Measurements from ENCODE around the gene USH2A. TPM values are rescaled to one million over a fixed set of nuclear protein-coding genes. Genes with fewer than 3 reads are reported as not detected.
"Not testable (repeated sequence)": the region's sequence is repeated elsewhere in the genome, so short reads cannot be mapped to it uniquely, and the experiment has no call there.

USH2A gene
- total RNA-seq, 2 experiments from 2014 or later, result not detected

DNA sequence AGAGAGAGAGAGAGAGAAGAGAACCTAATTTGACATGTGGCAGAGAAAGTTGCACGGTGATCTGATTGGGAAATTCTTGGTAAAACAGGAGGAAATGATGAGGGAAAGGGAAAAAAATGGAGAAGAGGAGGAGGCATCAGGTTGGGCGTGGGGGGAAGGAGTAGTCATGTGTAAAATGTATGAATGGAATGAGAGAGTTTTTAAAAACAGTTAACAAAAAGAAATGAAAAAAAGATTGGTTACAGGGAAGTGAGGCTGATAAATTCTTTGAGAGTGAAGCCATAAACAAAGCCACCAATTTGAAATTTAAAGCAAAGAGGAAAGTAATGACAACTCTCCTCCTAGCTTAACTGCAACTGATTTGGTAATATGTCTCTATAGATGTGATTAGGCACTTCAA, 409.2 kb downstream of the USH2A start:
- Mint-ChIP-seq H3K9me3 (peaks cover 7% of the 10 kb centered on the region), H3K27me3 (no peaks in the 10 kb centered on the region), H3K4me1 (no peaks in the 10 kb centered on the region), H3K4me3 (no peak overlapping the region), H3K36me3 (no peaks in the 10 kb centered on the region), H3K27ac (no peak overlapping the region)
- no peak for DNase-seq

DNA sequence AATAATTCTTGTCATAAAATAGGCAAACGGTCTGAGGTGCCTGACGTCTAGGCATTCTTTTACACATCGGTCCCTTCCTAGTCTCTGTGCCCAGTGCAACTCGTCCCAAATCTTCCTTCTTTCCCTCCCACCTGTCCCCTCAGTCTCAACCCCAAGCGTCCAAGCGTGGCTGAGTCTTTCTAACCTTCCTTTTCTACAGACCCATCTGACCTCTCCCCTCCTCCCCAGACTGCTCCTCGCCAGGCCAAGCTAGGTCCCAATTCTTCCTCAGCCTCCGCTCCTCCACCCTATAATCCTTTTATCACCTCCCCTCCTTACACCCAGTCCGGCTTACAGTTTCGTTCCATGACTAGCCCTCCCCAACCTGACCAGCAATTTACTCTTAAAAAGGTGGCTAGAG, 413.8 kb downstream of the USH2A start:
- DNase-seq, H3K4me3 Mint-ChIP-seq, H3K27me3 Mint-ChIP-seq, H3K4me1 Mint-ChIP-seq, H3K9me3 Mint-ChIP-seq, H3K27ac Mint-ChIP-seq, H3K36me3 Mint-ChIP-seq: not testable (repeated sequence)

DNA sequence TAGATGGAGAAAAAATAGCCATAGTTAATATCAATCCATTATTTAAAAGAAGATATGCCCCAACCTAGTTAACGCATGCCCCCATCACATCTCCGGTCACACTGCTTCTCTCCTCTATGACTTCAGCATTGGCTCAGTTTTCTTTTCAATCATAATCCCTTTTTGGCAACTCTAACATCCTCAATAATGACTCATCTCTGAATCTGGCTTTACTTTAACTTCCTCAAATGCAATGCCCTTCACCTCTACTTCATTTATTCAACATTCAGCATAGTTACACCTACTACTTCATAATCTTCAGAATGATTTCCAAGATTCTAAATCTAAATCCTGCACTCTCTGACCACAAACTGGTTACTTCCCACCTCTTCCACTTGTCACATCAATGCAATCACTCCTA, 417.3 kb downstream of the USH2A start:
- H3K9me3 Mint-ChIP-seq, result peaks cover 8% of the 10 kb centered on the region
- no peak for DNase-seq
- no peaks in the 10 kb centered on the region for H3K27me3 Mint-ChIP-seq
- H3K4me1 Mint-ChIP-seq, result no peaks in the 10 kb centered on the region
- H3K4me3 Mint-ChIP-seq, result no peak overlapping the region
- no peaks in the 10 kb centered on the region for H3K36me3 Mint-ChIP-seq
- H3K27ac Mint-ChIP-seq, result no peak overlapping the region

DNA sequence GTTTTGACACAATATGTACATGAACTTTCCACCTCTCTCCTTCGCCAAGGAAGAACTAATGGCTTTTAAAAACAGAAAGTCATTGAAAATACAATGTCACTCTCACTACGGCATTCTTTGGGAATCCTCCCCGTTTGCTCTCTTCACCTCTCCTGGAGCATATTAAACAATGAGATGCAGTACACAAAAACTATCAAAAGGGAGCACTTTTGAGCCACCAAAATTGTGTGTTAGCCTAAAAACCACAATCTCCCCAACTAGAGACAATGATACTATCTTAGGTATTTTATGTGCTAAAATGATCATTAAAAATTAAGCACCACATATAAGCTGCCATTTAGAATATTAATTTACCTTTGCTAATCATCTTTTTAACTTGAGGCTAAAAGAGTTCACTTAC, 430.6 kb downstream of the USH2A start:
- H3K4me3 Mint-ChIP-seq, result no peak overlapping the region
- H3K27ac Mint-ChIP-seq, result no peak overlapping the region
- DNase-seq, result no peak
- no peaks in the 10 kb centered on the region for H3K36me3 Mint-ChIP-seq
- no peaks in the 10 kb centered on the region for H3K4me1 Mint-ChIP-seq
- H3K27me3 Mint-ChIP-seq, result no peaks in the 10 kb centered on the region
- H3K9me3 Mint-ChIP-seq, result no peaks in the 10 kb centered on the region

DNA sequence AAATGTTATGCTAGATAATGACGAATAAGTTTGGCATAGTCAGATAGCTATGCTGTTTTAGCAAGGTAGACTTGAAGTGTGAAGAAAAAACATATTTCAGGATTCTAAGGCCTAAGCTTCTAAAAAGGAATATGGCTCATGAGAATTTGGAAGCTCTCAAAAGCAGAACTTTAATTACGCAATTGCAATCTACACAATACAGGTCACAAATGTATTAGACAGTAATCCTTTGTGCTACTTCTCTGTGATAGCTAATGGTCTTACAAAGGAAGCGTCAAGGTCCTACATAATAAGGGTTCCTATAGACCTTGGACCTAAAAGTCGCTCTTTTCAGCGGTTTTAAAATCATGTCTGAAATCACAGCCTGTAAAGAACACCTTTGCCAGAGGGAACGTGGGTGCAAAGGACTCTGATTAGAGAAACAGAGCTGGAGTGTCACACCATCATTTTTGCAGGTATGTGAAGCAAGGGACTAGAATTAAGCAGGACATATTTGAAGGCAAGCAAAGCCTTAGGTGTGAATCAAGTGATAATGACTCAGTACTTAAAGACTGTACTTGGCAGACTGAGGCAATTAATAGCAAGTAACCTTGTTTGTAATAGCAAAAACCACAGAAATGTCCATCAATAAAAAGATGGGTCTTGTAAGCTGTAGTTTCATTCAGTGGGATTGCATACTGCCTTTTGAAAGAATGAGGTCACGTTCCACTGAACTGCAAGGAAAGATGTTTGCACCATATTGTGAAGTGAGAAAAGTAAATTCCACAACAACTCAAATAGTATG, 436.0 kb downstream of the USH2A start:
- no peak for DNase-seq
- Mint-ChIP-seq H3K9me3 (peaks cover under 1% of the 10 kb centered on the region), H3K36me3 (no peaks in the 10 kb centered on the region), H3K27me3 (no peaks in the 10 kb centered on the region), H3K4me1 (no peaks in the 10 kb centered on the region), H3K27ac (no peak overlapping the region), H3K4me3 (no peak overlapping the region)

DNA sequence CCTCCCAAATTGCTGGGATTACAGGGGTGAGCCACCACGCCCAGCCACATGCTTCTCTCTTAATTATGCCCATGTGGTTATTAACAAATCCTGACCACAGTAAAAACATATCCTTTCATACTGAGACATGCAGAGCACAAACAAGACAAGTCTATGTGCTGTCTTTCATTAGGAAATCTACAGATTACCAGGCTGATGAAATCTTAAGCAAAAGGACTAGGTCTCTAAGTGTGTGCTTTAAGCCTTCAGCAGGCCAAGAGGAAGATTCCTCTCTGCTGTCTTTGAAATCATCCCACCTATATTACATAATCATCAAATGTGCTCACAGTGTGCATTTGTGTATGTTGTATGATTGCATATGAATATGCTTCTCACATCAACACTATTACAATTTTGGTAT, 436.8 kb downstream of the USH2A start:
- H3K27ac Mint-ChIP-seq, result no peak overlapping the region
- H3K9me3 Mint-ChIP-seq, result peaks cover 4% of the 10 kb centered on the region
- H3K27me3 Mint-ChIP-seq, result no peaks in the 10 kb centered on the region

DNA sequence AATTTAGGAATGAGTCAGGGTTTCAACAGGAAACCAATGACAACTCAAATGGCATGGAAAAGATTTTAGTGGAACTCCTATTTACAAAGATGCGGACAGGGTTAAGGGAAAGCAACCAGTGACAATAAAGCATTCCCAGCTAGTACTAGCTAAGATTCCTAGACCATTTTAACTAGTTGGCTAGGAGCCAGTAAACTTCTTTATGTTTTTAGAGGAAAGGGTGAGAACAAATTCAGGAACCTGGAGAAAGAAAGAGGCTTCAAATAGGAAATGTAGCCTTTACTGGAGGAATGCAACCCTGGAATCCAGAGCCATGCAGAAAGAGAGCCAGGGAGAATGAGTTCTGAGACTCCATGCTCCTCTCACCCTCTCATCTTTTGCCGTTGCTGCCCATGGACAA, 439.6 kb downstream of the USH2A start:
- H3K4me3 Mint-ChIP-seq, result no peak overlapping the region
- H3K9me3 Mint-ChIP-seq, result peaks cover 7% of the 10 kb centered on the region
- no peaks in the 10 kb centered on the region for H3K27me3 Mint-ChIP-seq
- H3K36me3 Mint-ChIP-seq, result no peaks in the 10 kb centered on the region
- H3K4me1 Mint-ChIP-seq, result no peaks in the 10 kb centered on the region
- no peak overlapping the region for H3K27ac Mint-ChIP-seq
- no peak for DNase-seq

More for the DNA sequence above, 436.8 kb downstream of the USH2A start:
- no peak overlapping the region for H3K4me3 Mint-ChIP-seq
- no peaks in the 10 kb centered on the region for H3K36me3 Mint-ChIP-seq
- H3K4me1 Mint-ChIP-seq, result no peaks in the 10 kb centered on the region
- no peak for DNase-seq

DNA sequence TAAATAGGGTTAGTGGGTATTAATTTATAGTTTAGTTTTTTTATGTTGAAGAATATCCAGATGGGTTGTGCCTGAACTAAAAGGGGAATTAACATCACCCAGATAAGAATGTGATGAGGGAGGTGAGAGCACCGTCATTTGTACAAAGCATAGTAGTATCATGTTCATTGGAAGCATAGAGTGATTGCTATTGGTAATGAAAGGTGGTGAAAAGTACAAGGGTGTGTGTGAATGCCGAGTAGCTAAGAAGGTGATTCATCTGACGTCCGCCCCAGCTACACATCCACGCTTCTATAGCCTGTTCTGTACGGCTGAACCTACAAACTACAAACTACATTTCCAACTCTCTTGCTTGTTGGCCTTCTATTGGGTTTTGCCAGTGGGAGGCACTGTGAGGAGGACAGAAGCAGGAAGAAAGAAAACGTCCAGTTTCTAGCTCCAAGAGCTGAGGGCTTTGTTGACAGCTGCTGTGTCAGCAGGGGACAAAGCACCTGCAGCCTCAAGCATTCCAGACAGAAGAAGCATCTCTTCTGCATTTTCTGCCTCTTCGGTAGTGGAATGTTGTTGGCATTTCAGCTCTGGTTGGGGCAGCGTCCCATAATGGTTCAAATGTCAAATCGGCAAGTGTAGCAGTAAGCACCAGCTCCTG, 451.3 kb downstream of the USH2A start:
- H3K27ac Mint-ChIP-seq, result no peak overlapping the region
- peaks cover 5% of the 10 kb centered on the region for H3K9me3 Mint-ChIP-seq
- no peaks in the 10 kb centered on the region for H3K36me3 Mint-ChIP-seq
- H3K27me3 Mint-ChIP-seq, result no peaks in the 10 kb centered on the region
- no peaks in the 10 kb centered on the region for H3K4me1 Mint-ChIP-seq
- no peak for DNase-seq
- no peak overlapping the region for H3K4me3 Mint-ChIP-seq

DNA sequence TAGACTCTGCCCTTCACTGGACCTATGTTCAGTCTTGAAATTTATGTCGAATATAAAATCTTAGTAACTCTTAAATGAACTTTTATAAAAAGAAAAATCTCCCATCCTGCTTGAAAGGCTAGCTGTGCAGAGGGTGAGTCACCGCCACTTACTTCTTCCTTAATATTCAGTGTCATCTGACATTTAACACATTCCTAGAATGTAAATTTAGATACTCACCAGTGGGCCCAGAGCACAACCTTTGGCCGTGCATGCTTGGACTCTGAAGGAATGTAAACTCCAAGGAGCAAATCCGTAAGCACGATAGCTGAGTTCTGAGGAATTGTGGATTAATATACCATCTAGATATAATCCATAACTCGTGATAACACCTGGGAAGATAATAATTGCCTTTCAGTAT, 452.8 kb downstream of the USH2A start:
- Mint-ChIP-seq H3K4me3 (no peak overlapping the region), H3K4me1 (no peaks in the 10 kb centered on the region), H3K27ac (no peak overlapping the region), H3K9me3 (peaks cover 3% of the 10 kb centered on the region), H3K27me3 (no peaks in the 10 kb centered on the region), H3K36me3 (no peaks in the 10 kb centered on the region)
- DNase-seq, result no peak

DNA sequence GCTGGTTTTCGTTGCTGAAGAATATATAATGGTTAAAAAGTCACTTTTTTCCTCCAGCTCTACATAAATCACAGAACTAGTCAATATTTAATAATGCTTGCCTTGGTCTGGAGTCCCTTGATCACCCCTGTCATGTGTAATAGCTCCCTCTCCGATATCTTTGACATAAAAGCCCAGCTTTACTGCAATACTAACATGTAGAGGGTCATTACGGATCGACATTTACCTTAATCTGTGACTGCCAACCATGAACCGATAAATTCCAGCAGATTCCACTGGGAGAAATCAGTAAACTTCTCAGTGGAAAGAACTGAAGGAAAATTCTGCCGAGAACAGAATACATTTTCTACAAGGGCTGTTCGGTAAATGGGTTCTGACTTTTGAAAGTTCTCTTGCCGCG, 459.6 kb downstream of the USH2A start:
- no peak for DNase-seq
- H3K27me3 Mint-ChIP-seq, result no peaks in the 10 kb centered on the region
- H3K4me3 Mint-ChIP-seq, result no peak overlapping the region
- no peaks in the 10 kb centered on the region for H3K4me1 Mint-ChIP-seq
- H3K27ac Mint-ChIP-seq, result no peak overlapping the region
- peaks cover 2% of the 10 kb centered on the region for H3K9me3 Mint-ChIP-seq
- H3K36me3 Mint-ChIP-seq, result no peaks in the 10 kb centered on the region

DNA sequence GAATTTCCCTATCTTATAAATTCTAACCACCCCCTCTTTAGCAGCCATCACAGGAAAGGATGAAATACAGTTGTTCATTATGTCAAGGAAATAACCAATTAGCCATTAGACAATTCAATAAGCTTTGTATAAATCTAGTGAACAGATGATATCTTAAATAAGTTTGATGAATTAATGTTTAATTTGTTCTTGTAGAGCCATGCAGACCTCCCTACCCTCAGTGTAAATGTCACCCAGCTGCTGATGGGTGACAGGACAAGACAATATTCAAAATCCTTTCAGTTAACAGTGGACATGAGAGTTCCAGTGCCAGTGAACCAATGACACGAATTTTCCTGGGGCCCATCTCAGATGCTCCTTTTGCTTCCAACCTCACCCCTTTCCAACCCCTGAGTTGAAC, 460.2 kb downstream of the USH2A start:
- H3K4me1 Mint-ChIP-seq, result no peaks in the 10 kb centered on the region
- peaks cover 2% of the 10 kb centered on the region for H3K9me3 Mint-ChIP-seq
- no peaks in the 10 kb centered on the region for H3K27me3 Mint-ChIP-seq
- no peak overlapping the region for H3K4me3 Mint-ChIP-seq
- no peak for DNase-seq
- H3K36me3 Mint-ChIP-seq, result no peaks in the 10 kb centered on the region
- H3K27ac Mint-ChIP-seq, result no peak overlapping the region

DNA sequence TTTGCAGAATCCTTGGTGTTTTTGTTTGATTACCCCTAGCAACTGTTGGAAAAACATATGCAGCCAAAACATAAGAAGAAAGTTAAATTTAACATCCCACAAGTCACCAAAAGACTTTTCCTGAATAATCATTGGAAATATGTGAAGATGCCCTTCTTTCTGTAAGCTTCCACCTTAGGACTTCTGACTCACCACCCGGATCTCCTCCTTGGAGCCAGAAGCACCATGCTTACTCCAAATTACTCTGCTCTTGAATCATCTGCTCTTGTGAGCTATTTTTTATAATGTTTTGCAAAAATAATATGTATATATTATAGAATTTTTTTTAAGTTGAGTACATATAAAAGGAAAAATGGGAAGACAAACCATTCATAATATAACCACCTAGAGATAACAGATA, 464.4 kb downstream of the USH2A start:
- Mint-ChIP-seq H3K27me3 (no peaks in the 10 kb centered on the region), H3K9me3 (peaks cover 1% of the 10 kb centered on the region), H3K4me1 (no peaks in the 10 kb centered on the region), H3K36me3 (no peaks in the 10 kb centered on the region), H3K4me3 (no peak overlapping the region), H3K27ac (no peak overlapping the region)
- DNase-seq, result no peak

DNA sequence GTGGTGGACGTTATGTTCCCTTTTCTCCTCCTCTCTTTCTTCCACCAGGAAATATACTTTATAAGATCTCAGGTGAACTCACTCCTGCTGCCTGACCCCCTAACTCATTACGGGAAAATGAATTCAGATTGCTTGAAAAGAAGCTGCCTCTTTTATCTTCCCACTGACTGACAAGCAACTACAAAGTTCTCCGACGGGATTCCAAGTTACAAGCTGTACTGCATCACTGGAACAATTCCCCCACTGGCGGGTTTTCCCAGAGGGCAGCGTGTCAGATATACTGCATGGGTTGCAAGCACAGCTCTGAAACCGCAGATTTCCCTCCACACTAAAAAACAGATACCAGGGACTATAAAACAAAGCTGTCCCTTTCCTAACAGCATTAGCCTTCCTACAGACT, 465.6 kb downstream of the USH2A start:
- no peak overlapping the region for H3K27ac Mint-ChIP-seq
- H3K36me3 Mint-ChIP-seq, result no peaks in the 10 kb centered on the region
- no peaks in the 10 kb centered on the region for H3K27me3 Mint-ChIP-seq
- H3K4me3 Mint-ChIP-seq, result no peak overlapping the region
- no peaks in the 10 kb centered on the region for H3K4me1 Mint-ChIP-seq
- DNase-seq, result no peak
- peaks cover 1% of the 10 kb centered on the region for H3K9me3 Mint-ChIP-seq

DNA sequence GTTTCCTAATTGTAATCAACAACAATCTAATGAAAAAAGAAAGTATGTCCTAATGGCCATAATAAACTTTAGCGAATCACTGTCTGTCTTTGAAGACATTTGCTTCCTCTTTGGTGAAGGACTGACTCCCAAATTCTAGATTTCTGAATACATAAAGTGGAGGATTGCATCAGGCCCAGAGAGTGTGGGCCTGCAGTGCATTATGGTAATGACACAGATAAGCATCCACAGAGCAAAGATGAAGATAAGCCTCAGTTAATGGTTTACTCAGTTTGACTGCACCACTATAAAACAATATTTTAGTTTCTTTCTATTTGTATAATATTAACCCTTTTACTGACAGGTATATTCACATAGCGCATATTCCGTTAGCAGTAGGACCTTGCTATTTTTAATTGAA, 490.7 kb downstream of the USH2A start:
- H3K9me3 Mint-ChIP-seq, result peaks cover 2% of the 10 kb centered on the region

DNA sequence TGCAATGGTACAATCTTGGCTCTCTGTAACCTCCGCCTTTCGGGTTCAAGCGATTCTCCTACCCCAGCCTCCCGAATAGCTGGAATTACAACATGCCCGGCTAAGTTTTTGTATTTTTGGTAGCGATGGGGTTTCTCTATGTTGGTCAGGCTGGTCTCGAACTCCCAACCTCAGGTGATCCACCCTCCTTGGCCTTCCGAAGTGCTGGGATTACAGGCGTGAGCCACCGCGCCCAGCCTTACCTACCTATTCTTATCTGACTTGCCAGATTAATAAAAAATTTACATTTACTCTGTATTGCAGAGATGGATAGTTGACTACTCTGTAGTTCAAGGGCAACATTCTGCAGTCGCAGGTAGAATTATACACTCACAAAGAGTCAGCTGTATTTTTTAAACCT, 496.6 kb downstream of the USH2A start:
- no peaks in the 10 kb centered on the region for H3K36me3 Mint-ChIP-seq
- H3K27ac Mint-ChIP-seq, result no peak overlapping the region
- no peak for DNase-seq
- H3K9me3 Mint-ChIP-seq, result peaks cover 2% of the 10 kb centered on the region
- no peak overlapping the region for H3K4me3 Mint-ChIP-seq
- no peaks in the 10 kb centered on the region for H3K4me1 Mint-ChIP-seq
- no peaks in the 10 kb centered on the region for H3K27me3 Mint-ChIP-seq

More for the DNA sequence above, 490.7 kb downstream of the USH2A start:
- no peak overlapping the region for H3K27ac Mint-ChIP-seq
- no peaks in the 10 kb centered on the region for H3K4me1 Mint-ChIP-seq
- H3K27me3 Mint-ChIP-seq, result no peaks in the 10 kb centered on the region
- no peak overlapping the region for H3K4me3 Mint-ChIP-seq
- no peaks in the 10 kb centered on the region for H3K36me3 Mint-ChIP-seq
- no peak for DNase-seq
